HAP-1 (cell line): ENCODE measurements around the gene PDZK1IP1.
A peak's percentile ranks its signal among the peaks of the same experiment; 100 is the strongest.

Experiments
- DNase-seq, 2 experiments: peaks; one replicate each; pipeline ENCODE4 v3.0.0-alpha.2; 2016 to 2020; ENCODE audit warnings: low spot score in 2 of 2
- H3K27me3 ChIP-seq: fragments of 250-450 bp; sonication (Bioruptor Pico); 2 replicates; pipeline ENCODE4 v1.5.1; 2020; ENCODE audit warnings: low read depth, mild to moderate bottlenecking, moderate library complexity
- H3K36me3 ChIP-seq: fragments of 250-450 bp; sonication (Bioruptor Pico); replicated peaks from 2 replicates; pipeline ENCODE4 v1.5.1; 2020; ENCODE audit warnings: mild to moderate bottlenecking
- H3K4me1 ChIP-seq: fragments of 250-450 bp; sonication (Bioruptor Pico); 2 replicates; pipeline ENCODE4 v1.5.1; 2020; ENCODE audit warnings: mild to moderate bottlenecking
- H3K4me3 ChIP-seq: fragments of 250-450 bp; sonication (Bioruptor Pico); 2 replicates; pipeline ENCODE4 v1.5.1; 2020; ENCODE audit warnings: mild to moderate bottlenecking, moderate library complexity
- H3K9me3 ChIP-seq: fragments of 250-450 bp; sonication (Bioruptor Pico); 2 replicates; pipeline ENCODE4 v1.5.1; 2020; ENCODE audit warnings: mild to moderate bottlenecking, moderate library complexity
- in situ Hi-C: fragments of 300-500 bp; cut with MboI; formaldehyde crosslinking; loops from 3 replicates; pipeline ENCODE4 v1.14.3; 2020; ENCODE audit warnings: low sequenced_read_pairs, inconsistent platforms, mixed read lengths

Gene PDZK1IP1

DNA sequence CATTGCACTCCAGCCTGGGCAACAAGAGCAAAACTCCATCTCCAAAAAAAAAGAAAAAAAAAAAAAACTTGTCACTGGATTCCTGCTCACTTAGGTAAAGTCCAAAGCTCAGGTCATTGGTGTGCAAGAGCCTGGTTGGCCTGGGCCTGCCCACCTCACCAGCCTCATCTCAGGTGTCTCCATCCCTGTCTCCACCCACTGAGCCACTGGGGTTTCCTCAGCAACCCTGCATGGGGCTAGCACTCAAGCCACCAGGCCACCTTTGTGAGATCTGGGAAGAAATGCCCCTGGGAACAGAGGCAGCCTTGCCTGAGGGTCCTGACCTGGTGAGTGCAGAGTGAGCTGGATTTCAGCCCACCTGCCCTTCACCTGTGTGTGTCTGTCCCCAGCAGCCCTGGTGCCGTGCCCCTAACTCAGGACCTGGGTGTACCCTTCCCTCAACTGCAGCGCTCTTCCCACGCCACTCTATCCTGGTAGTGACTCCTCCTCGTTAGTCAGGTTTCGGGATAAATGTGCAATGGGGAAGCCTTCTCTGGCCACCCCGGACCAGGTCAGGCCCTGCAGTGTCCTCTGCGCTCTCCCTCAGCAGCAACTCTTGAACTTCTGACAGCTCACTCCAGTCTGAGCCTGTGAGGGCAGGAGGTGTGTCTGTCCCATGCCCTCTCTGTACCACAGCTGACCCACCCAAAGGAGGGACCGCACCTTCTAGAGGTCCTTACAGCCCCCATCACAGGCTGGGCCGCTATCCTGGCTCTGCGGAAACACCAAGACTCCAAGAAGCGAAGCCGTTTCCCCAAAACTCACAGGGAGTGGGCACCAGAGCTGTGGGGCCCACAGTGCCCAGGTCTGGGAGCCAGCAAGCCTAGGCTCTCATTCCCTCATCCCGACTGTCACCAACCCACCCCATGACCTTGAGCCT, 3.3 kb downstream of the PDZK1IP1 start:
- Histone ChIP-seq H3K27me3 (no peaks in the 10 kb centered on the region), H3K9me3 (no peaks in the 10 kb centered on the region), H3K4me3 (no peak overlapping the region), H3K4me1 (no peaks in the 10 kb centered on the region), H3K36me3 (no peaks in the 10 kb centered on the region)
- no peak for DNase-seq
- in situ Hi-C loops: no loop called here

DNA sequence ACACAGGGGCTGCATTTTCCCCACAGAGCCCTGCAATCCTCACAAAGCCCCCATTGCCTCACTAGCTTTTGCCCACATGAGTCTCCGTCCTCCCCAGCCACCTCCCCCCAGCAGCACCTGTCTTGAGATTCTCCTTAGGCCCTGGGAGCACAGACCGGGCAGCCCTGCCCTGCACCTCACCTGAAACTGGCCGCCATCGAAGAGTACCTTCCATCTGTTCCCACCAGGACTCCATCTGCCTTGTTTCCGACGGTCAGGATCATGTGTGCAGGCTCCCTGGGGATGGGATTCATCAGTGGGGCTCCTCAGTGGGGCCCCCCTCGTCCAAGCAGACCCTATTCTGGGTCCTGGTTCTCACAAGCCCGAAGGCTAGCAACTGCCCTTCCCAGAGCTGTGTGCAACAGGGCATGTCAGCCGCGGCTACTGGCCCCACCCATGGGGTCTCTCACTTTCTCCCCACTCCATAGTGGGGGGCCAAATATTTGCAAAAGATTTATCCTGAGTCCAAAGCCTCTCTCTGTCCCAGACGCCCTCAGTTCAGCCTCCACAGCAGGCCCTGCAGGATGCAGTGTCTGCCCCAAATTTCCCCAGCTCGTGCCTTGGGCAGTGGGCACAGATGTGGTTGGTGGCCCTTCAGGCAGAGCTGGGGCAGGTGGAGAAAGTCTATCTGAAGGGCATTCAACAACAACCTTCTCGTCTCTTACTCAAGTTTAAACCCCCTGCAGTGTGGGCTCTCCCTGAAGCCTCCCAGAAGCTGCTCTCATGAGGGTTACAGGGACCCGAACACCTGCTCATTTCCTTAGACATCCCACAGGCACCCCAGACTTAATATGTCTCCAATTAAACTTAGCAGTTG, 4.8 kb downstream of the PDZK1IP1 start:
- in situ Hi-C loops: no loop called here
- Histone ChIP-seq H3K9me3 (no peaks in the 10 kb centered on the region), H3K4me3 (no peak overlapping the region), H3K36me3 (no peaks in the 10 kb centered on the region), H3K27me3 (no peaks in the 10 kb centered on the region), H3K4me1 (no peaks in the 10 kb centered on the region)
- no peak for DNase-seq

- H3K4me1 ChIP-seq: peaks cover 3% of the 10 kb centered on the region; the same call in 1 of the 2 replicates
- in situ Hi-C loops: no loop called here
- no peaks in the 10 kb centered on the region for H3K9me3 ChIP-seq
- no peaks in the 10 kb centered on the region for H3K36me3 ChIP-seq
- H3K27me3 ChIP-seq: no peaks in the 10 kb centered on the region
- DNase-seq: no peak
- no peak overlapping the region for H3K4me3 ChIP-seq
Observed at GRCh38 chr1:47184090-47184821, 5.6 kb downstream of the PDZK1IP1 start.

- no peak for DNase-seq
- in situ Hi-C loops: no loop called here
- no peaks in the 10 kb centered on the region for H3K36me3 ChIP-seq
- no peak overlapping the region for H3K4me3 ChIP-seq
- no peaks in the 10 kb centered on the region for H3K27me3 ChIP-seq
- H3K4me1 ChIP-seq: peaks cover 4% of the 10 kb centered on the region; the same call in 1 of the 2 replicates
- no peaks in the 10 kb centered on the region for H3K9me3 ChIP-seq
Observed at GRCh38 chr1:47183308-47184089, 6.3 kb downstream of the PDZK1IP1 start.

GRCh38 chr1:47182676-47183235, 7.1 kb downstream of the PDZK1IP1 start:
- H3K9me3 ChIP-seq: no peaks in the 10 kb centered on the region
- no peak overlapping the region for H3K4me3 ChIP-seq
- no peaks in the 10 kb centered on the region for H3K27me3 ChIP-seq
- H3K36me3 ChIP-seq: no peaks in the 10 kb centered on the region
- in situ Hi-C loops: no loop called here
- DNase-seq: no peak
- peaks cover 4% of the 10 kb centered on the region; the same call in 1 of the 2 replicates for H3K4me1 ChIP-seq

- Histone ChIP-seq H3K9me3 (no peaks in the 10 kb centered on the region), H3K27me3 (no peaks in the 10 kb centered on the region), H3K4me3 (no peak overlapping the region), H3K36me3 (no peaks in the 10 kb centered on the region), H3K4me1 (peaks cover 4% of the 10 kb centered on the region; the same call in 1 of the 2 replicates)
- no peak for DNase-seq
- in situ Hi-C loops: no loop called here
Observed at GRCh38 chr1:47181955-47182675, 7.7 kb downstream of the PDZK1IP1 start.

DNA sequence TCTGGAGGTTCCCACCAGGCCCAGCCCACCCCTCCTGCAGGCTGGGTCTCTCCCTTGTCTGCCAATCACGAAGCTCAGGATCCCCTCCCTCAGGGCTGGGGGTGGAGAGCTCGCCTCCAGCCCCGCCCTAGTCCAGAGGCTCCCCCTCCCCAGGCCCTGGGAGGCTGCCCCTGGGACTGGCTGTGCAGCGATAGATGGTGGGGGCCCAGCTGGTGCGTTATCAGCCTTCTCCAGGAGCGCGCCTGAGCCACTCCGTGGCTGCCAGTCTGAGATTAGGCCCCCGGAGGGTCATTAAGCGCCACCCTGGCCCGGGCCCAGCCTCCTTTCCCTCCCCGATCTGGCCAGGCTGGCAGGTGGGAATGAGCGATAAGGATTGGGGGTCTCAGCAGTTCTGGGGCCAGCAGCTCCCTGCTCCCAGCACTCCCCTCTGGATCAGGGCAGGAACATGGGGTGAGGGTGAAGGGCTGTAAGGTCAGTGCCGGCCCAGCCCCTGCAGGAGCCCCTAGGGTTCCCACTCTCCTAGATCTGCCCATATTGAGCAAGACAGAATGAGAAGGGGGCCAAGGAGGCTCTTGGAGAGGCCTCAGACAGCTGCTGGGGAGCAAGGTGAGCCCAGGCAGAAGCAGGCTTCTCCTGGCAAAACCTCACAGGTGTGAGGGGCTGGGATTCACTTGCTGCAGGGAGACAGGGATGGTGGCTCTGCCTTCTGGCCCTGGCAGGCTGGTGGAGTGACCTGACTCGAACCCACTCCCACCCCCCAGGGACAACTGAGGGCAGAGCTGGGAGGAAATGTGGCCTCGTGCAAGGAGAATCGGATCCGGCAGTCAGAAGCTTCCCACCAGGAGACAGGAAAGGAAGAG, 8.5 kb downstream of the PDZK1IP1 start:
- Histone ChIP-seq H3K4me3 (no peak overlapping the region), H3K4me1 (peaks cover 4% of the 10 kb centered on the region; the same call in 1 of the 2 replicates), H3K27me3 (no peaks in the 10 kb centered on the region; the same call in 1 of the 2 replicates), H3K36me3 (no peaks in the 10 kb centered on the region), H3K9me3 (no peaks in the 10 kb centered on the region)
- DNase-seq: no peak
- in situ Hi-C loops: no loop called here

DNA sequence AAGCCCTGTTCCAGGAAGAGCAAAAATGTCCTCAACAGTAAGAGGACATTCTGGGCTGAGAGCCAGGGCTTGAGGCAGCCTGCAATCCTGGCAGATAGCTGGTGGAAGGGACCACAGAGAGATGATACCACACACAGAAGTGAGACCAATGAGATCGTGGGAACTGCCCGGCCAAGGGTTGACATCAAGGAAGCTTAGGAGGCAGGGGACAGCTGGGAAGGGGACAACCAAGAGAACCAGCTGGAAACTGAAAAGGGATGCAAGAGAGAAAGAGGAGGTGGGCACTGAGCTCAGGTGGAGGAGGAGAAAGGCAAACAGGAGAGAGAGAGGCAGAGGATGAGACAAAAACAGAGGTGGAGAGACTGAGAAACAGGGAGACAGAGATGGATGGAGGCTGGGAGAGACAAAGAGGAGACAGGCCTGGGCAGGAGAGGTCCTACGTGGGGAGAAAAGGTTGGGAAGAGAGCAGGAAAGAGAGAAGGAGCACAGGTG, 9.2 kb downstream of the PDZK1IP1 start:
- Histone ChIP-seq H3K36me3 (no peaks in the 10 kb centered on the region), H3K4me3 (no peak overlapping the region), H3K4me1 (peaks cover 4% of the 10 kb centered on the region; the same call in 1 of the 2 replicates), H3K9me3 (no peaks in the 10 kb centered on the region), H3K27me3 (no peaks in the 10 kb centered on the region; the same call in 1 of the 2 replicates)
- DNase-seq: no peak
- in situ Hi-C loops: no loop called here

DNA sequence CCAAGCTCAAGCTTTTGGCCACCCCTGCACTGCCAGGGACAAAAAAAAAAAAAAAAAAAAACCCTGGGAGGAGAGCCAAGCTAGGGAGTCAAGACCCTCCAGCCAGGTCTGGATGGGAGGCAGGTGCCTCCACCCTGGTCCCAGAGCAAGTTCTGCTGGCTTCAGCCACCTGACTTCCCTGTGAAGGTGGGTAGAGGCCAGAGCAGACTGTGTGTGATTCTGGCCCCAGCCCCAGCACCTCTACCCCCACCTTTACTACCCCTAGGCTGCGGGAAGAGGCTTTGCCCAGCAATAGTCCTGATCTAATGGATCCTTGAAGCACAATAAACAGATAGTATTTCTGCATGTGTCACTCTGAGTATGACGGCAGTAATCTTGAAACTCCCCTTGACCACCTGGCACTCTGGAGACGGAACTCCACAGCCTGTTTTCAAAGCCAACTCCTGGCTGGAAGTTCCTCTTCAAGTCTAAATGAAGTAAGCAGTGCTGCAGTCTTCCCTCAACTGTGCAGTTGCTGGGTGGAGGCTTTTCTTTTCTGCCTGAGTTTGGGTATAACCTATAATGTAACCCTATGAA, 9.8 kb downstream of the PDZK1IP1 start:
- Histone ChIP-seq H3K4me3 (no peak overlapping the region), H3K36me3 (no peaks in the 10 kb centered on the region), H3K4me1 (peaks cover 4% of the 10 kb centered on the region; the same call in 1 of the 2 replicates), H3K9me3 (no peaks in the 10 kb centered on the region), H3K27me3 (no peaks in the 10 kb centered on the region; the same call in 1 of the 2 replicates)
- no peak for DNase-seq
- in situ Hi-C loops: loop anchor here (10.0 kb wide), 1 partner anchor 545 kb away; no protein-coding TSS in a partner anchor

GRCh38 chr1:47179017-47179987, 10.5 kb downstream of the PDZK1IP1 start:
- H3K36me3 ChIP-seq: no peaks in the 10 kb centered on the region
- peaks cover 4% of the 10 kb centered on the region; the same call in 1 of the 2 replicates for H3K4me1 ChIP-seq
- no peaks in the 10 kb centered on the region for H3K9me3 ChIP-seq
- peak; percentile 93 for DNase-seq
- H3K4me3 ChIP-seq: peak overlapping the region; percentile 23
- in situ Hi-C loops: loop anchor here (10.0 kb wide), 1 partner anchor 545 kb away; no protein-coding TSS in a partner anchor
- no peaks in the 10 kb centered on the region; the same call in 1 of the 2 replicates for H3K27me3 ChIP-seq
